HG03103 (cell line): ENCODE results near the gene ZNF653.
"Not testable (repeated sequence)": the region's sequence is repeated elsewhere in the genome, so short reads cannot be mapped to it uniquely, and the experiment has no call there.

ENCODE experiments used
- ATAC-seq: cut with Tn5 transposase; IDR thresholded peaks from one replicate; pipeline ENCODE4 v1.9.1; 2021; ENCODE audit warnings: low read depth; ENCODE audit not compliant: unreplicated experiment

ZNF653 gene

DNA sequence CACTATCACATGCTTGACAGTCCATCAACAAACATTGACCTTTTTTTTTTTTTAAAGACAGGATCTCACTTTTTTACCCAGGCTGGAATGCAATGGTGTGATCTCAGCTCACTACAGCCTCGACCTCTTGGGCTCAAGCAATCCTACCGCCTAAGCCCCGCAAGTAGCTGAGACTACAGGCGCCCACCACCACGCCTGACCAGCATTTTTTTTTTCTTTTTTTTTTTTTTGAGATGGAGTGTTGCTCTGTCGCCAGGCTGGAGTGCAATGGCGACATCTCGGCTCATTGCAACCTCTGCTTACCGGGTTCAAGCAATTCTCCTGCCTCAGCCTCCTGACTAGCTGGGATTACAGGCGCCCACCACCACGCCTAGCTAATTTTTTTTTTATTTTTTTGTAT lies 46.7 kb downstream of the ZNF653 start:
- ATAC-seq: not testable (repeated sequence)

DNA sequence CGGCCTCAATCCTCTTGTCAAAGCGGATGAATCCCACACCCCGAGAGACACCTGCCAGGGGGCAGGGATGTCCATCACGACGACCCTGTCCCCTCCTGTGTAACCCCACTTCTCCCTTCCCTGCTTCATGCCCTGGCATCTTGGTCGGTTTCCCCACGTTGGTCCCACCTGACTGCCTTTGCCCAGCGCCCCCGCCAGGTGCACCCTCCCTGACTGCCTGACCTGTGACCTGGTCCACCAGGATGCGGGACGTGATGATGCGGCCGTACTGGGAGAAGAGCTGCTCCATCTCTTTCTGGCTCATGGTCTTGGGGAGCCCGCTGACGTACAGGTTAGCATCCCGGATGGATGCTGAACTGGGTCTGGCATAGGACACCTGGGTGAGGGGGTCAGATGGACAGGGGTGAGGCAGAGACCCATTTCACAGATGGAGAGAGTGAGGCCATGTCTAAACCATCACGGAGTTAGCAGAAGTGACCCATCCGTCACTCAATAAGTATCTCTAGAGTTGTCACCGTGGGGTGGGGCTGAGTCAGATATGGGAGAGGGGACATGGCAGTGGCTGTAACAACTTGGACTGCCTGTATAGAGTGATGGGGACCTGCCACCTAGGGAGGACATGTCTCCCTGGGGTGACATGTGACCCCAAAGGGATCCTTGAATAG lies 47.3 kb downstream of the ZNF653 start:
- no peak for ATAC-seq

DNA sequence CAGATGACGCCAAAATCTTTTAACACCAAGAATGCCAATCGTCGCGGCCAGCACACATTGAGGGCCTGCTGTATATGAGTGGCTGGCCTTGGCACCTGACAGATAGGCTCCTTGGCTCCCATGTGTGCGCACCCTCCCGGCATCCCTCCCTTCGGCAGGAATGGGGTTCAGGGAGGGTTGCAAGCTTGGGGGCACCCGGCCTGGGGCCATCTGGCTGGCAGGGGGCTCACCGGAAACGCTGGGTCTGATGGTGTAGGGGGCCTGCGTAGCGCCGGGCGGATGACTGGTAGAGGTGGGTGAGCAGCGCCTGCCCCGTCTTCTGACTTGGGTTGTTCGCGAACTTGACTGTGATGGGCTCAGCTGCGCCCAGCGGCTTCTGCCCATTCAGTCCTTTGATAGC lies 47.8 kb downstream of the ZNF653 start:
- ATAC-seq: no peak

DNA sequence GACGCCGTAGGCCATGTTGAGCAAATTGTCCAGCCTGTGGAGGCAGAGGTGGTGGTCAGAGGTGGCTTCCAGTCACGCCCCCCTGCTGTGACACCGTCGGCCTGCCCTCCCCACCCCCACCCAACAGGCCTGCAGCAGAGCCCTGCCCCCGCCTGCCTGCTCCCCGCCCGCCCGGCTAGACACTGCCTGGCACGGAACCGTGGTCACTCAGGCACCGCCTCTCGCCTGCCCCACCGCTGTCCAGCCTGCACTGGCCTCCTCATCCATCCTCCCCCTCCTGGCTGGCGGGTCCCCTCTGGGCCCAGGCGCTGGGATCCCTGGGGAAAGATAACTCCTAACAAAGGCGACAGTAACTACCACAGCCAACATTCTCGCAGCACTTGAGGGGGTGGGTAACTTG lies 48.5 kb downstream of the ZNF653 start:
- no peak for ATAC-seq

DNA sequence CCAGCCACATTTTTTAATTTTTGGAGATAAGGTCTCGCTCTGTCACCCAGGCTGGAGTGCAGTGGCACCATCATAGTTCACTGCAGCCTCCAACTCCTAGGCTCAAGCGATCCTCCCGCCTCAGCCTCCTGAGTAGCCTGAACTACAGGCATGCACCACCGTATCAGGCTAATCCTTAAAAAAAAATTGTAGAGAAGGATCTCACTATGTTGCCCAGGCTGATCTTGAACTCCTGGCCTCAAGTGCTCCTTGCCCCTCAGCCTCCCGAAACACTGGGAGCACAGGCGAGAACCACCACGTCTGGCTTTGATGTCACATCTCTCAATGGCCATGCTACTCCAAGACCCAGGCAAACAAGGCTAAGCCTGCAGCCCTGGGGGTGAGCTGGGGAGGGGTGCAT lies 49.0 kb downstream of the ZNF653 start:
- no peak for ATAC-seq

DNA sequence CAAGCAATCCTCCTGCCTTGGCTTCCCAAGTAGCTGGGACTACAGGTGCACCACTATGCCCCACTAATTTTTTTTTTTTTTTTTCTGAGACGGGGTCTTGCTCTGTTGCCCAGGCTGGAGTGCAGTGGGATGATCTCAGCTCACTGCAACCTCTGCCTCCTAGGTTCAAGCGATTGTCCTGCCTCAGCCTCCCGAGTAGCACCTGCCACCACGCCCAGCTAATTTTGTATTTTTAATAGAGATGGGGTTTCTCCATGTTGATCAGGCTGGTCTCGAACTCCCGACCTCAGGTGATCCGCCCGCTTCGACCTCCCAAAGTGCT lies 50.4 kb downstream of the ZNF653 start:
- ATAC-seq: not testable (repeated sequence)

DNA sequence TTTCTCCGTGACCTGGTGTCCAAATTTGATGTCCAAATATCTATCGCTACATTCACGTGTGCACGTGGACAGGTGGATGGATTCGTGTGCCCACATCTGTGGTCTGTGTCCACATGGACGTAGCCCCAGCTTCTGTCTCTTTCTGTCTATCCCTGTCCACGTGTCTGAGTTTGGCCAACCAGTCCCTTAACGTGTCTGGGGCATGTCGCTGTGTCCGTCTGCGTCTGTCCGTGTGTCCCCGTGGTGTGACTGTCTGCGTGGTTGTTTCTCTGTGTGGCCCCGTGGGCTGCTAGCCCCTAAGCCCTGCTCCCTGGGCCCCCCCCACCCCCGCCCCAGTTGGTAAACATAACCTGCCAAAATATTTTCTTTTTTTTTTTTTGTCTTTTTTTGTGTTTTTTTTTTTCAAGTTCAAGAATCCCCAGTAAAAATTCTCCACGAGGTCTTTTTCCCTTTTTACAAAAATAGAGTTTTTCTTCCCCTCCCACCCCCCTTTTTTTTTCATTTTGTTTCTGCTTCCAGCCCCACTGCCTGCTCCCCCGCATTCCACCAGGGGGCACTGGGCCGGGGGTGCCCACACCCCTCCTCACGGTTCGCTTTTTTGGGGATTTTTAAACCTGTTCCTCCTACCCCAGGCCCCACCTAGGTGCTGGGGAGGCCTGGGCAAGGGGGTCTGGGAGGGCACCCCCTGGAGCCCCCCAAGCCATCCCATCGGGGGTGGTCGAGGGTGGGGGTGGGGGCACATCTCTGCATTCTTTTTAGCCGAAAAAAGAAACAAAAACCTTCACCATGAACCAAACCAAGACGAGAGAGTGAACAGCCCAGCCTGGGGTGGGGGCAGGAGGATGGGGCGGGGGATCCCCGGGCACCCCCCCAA lies 51.9 kb downstream of the ZNF653 start:
- ATAC-seq: no peak

DNA sequence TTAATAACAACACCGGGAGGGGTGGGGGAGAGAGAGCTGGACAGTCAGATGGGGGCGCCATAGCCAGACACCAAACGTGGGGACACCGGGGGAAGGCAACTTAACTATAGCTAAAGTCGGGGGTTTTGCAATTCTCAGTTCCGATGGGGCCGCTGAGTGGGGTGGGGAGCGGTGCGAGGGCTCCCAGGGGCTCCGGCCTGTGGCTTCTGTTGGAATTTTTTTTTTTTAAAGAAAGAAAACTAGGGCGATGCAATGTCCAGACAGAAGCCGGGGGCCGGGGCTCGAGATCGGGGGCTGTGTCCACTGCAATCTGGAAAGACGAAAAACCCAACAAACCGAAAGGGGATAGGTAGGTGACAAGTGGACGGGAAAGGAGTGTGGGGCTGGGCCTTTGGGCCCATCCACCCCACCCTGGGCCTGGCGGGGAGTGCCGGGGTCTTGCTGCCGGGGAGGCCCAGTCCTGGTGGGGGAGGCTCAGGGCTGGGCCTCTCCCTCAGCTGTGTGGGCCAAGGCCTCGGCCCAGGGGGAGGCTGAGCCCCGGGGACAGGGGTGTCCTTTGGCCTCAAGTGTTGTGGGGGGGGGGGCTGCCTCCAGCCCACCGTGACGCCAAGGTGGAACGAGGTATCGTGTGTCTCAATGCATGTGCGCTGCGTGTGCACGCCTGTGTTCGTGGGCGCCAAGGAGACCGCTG lies 52.9 kb downstream of the ZNF653 start:
- ATAC-seq: no peak

DNA sequence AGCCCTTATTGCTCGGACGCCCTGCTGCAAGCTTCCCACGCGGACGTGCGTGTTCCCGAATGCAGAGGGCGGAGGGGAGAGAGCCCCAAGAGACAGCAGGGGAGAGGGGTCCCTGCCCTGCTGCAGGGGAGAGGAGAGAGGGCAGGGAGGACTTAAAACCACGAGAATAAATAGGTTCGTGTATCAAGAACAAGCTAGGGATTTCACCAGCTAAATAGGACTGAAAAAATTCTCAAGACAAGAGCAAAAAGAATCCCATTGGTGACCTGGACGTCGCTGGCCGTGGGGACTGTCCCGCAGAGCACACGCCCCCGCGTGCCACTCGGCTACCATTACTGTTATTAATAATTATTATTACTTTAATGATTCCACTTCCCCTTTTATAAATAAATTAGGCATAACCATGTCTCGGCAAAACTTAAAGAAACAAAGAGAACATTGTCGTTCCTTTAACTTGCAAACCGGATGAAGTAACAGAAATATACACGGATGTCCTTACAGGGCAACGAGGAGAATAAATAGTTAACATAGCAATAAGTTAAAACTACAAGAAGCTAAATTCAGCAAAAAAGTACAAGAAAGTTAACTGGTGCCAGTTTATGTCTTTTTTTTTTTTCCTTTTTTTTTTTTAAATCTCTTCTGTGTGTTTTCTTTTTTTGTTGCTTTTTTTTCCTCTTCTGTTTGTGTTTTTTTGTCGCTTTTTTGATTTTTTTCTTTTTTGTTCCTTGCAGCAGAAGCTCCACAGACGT lies 53.6 kb downstream of the ZNF653 start:
- ATAC-seq: no peak

DNA sequence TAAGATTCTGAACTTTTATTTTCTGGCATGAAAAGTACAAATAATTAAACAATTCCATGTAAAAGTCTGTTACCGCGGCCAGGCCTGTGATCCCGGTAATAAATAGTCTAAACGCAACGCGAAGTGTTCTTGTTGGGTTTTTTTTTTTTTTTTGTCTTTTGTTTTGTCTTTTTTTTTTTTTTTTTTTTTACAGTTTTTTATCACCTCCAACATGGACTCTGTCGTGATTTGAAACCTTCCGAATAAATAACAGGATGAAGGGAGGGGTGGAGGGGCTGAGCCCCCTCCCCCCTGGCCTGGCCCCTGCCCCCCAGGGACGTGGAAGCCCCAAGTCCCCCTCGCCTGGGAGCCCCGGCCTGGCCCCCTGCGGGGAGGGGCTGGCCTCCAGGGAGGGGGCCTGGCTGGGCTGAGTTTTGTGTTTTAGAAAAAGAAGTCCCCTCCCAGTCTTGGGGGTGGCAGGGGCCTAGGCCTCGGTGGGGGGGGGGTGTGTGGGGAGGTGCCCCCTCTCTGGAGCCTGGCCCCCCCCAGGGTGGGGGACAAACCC lies 54.2 kb downstream of the ZNF653 start:
- ATAC-seq: no peak

DNA sequence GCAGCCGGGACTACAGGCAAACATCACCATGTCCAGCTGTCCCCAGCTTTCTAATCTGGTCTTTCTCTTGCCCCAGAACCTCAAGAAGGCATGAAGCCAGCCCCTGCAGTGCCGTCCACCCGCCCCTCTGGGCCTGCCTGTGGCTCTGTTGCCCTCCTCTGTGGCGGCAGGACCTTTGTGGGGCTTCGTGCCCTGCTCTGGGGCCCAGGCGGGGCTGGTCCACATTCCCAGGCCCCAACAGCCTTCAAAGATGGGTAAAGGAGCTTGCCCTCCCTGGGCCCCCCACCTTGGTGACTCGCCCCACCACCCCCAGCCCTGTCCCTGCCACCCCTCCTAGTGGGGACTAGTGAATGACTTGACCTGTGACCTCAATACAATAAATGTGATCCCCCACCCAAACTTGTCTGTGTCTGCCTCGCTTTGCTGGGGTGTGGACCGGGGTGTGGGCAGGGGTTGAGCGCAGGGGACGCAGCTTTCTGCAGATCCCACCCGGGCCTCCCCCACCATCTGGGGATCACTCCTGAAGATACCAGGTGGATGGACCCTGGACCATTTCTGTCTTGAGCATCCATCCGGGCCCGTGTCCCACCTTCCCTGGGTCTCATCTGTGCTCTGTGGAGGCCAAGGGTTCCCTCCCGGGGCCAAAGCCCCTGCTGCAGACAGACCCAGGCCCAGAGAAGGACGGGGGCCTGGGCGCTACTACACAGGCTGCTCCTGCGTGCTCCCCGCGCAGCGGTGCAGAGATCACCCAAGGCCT lies 54.9 kb downstream of the ZNF653 start:
- ATAC-seq: no peak

DNA sequence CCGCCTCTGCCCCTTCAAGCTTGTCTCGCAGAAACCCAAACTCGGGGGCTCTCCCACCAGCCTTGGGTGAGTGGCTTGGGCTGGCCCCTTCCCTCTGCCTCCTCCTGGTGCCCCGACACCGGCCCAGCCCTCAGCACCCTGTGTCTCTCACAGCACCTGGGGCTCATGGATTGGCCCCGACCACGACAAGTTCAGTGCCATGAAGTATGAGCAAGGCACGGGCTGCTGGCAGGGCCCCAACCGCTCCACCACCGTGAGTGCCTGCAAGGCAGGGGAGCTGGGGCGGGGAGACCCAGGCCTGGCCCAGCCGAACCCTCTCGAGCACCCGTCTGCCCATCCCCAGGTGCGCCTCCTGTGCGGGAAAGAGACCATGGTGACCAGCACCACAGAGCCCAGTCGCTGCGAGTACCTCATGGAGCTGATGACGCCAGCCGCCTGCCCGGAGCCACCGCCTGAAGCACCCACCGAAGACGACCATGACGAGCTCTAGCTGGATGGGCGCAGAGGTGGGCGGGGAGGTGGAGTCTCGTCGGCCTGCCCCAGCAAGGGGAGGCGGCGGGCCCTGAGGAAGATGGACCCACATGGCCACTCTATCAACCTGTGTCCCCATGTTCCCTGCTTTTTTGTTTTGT lies 56.6 kb downstream of the ZNF653 start:
- ATAC-seq: no peak

DNA sequence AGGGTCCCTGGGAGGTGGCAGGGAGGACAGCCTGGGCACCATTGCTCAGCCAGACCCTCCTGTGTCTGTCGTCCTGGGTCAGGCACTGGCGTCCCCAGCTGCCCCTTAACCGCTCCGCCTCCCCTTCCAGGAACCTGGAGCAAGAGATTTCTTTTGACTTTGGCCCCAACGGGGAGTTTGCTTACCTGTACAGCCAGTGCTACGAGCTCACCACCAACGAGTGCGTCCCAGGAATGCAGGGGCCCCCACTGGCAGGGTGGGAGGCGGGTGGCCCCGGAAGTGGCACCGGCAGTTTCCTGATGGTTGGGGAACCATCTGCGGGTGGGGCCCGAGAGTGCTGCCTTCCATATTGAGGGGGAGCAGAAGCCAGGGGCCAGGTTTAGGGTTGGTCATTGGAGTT lies 57.2 kb downstream of the ZNF653 start:
- ATAC-seq: no peak

DNA sequence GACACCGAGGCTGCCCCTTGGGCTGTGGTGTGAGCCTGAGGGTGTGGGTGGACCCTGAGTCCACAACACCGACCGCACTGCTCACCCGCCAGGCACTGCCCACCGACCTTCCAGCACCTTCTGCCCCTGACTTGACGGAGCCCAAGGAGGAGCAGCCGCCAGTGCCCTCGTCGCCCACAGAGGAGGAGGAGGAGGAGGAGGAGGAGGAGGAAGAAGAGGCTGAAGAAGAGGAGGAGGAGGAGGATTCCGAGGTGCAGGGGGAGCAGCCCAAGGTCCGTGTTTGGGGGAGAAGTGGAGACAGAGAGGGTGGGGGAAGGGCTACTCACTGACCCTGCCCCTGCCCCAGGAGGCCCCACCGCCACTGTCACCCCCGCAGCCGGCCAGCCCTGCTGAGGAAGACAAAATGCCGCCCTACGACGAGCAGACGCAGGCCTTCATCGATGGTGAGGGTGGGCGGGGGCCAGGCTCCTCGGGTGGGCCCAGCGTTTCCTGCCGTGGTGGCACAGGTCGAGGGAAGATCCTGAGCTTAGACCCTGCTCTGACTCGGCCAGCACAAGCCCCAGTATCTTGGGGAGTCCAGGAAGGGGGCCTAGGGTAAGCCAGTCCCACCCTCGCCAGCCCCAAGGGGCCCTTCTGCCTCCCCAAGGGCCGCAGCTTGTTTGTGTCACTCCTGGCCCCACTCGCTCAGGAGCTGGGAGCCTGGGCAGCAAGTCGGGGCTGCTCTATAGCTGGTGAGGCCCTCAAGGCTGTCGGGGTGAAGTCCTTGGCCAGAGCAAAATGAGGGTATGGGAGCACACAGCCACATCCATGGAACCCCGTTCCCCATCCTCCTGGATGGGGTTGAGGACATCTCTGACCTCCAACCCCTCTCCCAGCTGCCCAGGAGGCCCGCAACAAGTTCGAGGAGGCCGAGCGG lies 58.0 kb downstream of the ZNF653 start:
- ATAC-seq: no peak

DNA sequence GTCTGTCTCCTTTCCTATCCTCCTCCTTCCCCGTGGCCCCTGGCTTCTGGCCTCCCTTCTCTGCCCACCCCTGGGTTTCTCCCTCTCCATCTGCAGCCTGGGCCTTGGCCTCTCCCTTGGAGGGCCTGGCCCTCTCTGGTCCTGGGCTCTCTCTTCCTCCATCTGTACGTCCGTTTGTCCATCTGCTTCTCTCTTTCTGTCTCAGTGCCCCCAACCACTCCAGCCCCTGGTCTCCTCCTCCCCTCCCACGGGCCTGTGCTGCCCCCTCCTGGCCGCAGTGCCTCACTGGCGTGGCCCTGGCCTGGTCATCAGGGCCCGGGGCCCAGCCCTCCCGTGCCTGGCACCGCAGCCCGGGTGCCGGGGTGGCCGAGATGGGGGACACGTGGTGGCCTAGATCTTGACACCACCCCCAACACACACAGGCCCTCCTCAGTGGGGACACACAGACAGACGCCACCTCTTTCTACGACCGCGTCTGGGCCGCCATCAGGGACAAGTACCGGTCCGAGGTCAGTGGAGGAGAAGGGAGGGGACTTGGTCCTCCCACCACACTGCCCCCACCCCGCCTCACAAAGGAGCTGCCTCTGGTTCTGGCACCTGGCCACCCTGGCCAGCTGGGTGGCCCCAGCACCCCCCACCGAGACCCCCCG lies 58.9 kb downstream of the ZNF653 start:
- ATAC-seq: no peak

DNA sequence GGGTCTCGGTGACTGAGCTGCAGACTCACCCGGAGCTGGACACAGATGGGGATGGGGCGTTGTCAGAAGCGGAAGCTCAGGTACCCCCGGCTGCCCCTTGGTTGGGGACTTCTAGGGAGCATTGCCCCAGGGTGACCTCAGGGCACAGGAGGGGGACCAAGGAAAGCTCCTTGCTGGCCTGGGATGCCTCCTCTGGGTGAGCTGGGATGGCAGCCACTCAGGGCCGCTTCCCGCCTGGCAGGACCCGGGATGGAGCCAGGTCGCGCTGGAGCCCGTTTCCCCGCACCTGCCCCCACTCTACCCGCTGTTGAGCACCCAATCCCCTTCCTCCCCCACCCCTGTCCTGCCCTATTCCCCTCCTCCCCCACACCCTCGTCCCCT lies 59.4 kb downstream of the ZNF653 start:
- ATAC-seq: no peak

DNA sequence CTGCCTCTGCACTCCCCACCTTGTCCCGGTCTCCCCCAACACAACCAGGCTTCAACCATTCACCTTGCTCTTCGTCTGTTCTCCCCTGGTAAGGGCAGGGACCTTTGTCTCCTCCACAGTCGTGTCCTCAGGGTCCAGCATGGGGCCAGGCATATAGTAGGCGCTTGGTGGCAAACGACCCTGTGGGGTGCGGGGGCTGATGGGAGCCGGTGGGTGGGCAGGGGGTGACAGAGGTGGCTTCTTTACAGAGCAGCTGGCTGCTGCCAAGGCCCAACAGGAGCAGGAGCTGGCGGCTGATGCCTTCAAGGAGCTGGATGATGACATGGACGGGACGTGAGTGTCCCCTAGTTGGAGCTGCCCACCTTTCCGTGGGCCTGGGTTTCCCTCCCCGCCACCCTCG lies 60.5 kb downstream of the ZNF653 start:
- ATAC-seq: no peak

DNA sequence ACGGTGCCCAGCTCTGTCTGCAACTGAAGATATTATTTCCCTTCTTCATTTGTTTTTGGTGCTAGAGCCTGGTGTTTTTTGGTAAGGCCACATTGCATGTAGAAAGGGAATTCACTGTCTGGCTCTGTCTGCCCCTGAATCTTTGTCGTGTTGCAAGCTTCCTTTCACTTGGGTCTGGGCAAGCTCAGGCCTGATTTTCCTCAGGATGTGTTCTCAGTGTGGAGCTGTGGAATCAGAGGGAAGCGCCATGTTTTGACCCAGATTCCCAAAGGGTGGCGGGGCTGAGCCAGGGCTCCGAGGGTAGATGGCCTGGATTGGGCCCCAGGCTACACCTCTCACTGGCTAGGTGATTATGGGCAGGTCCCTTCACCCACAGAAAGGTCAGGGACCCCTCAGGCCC lies 61.6 kb downstream of the ZNF653 start:
- ATAC-seq: no peak
